Pons (tissue), 1 donor: ENCODE data around the gene UBXN2A.
A peak's percentile ranks its signal among the peaks of the same experiment; 100 is the strongest.
"Not testable (repeated sequence)": the region's sequence is repeated elsewhere in the genome, so short reads cannot be mapped to it uniquely, and the experiment has no call there.

Experiments
- DNase-seq: peaks from one replicate; pipeline ENCODE4 v3.0.0-alpha.2; 2016; ENCODE audit warnings: low spot score

The UBXN2A gene

DNA sequence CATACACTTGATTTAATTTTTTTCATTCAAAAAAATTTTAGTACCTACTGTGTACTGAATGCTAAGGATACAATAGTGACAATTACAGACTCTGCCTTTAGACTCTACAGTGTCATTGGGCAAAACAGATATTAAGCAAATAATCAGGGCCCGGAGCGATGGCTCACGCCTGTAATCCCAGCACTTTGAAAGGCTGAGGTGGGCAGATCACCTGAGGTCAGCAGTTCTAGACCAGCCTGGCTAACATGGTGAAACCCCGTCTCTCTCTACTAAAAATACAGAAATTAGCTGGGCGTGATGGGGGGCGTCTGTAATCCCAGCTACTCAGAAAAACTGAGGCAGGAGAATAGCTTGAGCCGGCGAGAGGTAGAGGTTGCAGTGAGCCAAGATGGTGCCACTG, 1.4 kb downstream of the UBXN2A start:
- DNase-seq = no peak

DNA sequence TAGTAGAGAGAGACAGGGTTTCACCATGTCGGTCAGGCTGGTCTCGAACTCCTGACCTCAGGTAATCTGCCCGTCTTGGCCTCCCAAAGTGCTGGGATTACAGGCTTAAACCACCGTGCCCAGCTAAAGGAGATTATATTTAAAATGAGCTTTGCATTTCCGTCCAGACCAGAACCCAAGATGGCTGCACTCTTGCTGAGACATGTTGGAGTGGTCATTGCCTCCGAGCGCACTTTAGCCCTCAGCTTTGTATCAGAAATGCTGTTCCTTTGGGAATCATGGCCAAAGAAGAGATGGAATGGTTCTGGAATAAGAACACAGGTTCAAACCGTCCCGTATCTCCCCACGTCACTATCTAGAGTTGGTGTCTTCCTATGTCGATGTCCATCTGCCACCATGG, 3.4 kb downstream of the UBXN2A start:
- no peak for DNase-seq

DNA sequence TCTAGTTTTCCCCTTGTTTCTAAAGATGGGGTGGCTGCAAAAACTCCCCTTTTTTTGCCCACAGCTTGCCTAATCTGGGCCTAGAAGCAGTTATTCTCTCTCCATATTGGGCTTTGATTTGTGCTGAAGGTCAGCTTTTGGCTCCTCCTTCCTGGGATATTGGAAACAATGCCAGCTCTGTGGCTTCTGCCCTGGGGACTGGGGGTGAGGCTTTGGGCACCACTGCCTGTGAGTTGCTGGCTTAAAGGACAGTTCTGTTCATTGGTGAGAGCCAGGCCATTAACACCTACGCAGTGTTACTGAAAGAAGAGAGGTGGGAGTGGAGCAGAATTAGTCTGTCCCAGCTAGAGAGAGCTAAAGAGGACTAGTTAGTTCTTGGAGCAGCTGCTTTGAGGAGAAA, 4.3 kb downstream of the UBXN2A start:
- DNase-seq = peak; percentile 77

DNA sequence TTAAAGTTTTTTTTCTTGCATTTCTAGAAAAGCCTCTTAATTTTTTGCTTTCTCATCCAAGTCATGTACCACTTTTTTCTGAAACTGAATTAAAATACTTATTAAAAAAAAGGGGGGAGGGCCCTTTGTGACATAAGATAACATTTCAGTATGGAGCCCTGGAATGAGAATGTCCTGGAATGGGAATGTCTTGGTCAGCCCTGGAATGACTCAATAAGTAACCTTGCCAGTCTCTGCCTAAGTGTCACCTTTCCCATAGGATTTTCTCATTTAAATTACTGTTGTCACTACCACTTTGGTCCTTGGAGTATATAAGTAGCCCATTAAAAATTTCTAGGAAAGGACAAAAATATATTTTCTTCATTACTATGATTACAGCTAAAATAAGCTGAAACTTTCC, 4.7 kb downstream of the UBXN2A start:
- no peak for DNase-seq

DNA sequence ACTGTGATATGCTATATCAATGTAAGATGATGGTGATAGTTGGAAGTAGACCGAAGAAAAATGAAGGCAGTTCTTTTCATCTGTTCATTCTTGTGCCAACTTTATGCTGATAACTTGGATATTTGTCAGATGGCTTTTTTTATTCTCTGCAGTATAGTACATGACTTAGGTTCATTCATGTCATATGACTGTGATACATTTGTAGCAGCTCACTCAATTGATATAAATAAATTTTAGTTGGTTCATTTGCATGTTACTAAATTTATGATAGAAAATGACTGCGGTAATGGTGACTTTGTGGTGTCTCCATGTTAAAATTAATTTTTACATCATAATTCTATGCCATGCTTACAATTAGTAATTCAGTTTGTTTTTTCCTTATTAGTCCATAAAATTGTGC, 7.1 kb downstream of the UBXN2A start:
- DNase-seq = no peak

DNA sequence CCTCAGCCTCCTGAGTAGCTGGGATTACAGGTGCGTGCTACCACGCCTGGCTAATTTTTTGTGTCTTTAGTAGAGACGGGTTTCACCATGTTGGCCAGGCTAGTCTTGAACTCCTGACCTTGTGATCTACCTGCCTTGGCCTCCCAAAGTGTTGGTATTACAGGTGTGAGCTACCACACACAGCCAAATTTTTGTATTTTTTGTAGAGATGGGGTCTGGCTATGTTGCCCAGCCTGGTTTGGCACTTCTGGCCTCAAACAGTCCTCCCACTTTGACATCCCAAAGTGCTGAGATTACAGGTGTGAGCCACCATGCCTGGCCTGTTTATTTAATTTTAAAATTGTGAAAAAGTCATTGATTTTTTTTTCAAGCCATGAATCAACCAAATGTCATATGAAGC, 12.3 kb downstream of the UBXN2A start:
- DNase-seq = not testable (repeated sequence)

DNA sequence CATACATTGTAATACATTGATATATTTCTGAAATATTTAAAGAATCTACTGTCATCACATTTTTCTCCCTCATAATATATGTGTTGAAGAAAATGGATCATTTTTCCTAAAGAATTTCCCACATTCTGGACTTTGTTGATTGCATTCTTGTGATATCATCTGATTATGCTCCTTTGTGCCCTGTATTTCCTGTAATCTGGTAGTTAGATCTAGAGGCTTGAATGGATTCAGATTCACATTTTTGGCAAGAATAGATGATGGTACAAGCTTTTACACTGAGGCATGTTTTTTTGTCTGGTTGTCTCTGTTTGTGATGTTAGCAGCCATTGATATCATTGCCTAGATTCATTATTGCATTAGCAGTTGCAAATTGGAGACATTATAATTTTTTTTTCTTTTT, 13.4 kb downstream of the UBXN2A start:
- DNase-seq = no peak

DNA sequence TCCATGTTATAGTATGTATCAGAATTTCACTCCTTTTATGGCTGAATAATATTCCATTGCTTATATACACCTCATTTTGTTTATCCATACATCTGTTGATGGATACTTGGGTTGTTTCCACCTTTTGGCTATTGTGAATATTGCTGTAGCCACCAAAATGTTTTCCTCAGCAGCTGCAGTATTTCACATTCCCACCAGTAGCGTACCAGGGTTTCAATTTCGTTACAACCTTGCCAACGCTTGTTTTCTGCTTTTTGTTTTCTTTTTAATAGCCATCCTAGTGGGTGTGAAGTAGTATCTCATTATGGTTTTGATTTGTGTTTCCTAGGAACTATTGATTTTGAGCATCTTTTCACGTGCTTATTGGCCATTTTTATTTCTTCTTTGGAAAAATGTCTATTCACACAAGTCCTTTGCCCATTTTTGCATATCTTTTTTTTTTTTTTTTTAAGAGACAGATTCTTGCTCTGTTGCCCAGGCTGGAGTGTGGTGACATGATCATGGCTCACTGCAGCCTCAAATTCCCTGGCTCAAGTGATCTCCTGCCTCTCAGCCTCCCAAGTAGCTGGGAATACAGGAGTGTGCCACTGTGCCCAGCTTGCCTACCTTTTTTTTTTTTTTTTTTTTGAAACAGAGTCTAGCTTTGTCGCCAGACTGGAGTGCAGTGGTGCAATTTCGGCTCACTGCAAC, 14.2 kb downstream of the UBXN2A start:
- no peak for DNase-seq

DNA sequence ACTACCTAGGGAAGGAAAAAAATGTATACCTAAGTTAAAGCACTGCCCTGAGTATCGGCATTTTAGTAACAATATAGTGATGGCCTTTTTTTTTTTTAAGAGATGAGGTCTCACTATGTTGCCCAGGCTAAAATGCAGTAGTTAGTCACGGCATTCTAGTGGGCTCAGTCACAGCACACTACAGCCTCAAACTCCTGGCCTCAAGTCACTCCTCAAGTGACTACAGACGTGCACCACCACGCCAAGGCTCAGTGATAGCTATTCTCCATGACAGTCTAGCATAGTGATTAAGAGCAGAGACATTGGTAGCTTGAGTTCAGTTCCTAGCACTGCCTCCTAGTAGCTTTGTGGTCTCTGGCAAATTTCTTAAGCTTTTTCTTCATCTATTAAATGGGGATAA, 27.6 kb downstream of the UBXN2A start:
- no peak for DNase-seq

DNA sequence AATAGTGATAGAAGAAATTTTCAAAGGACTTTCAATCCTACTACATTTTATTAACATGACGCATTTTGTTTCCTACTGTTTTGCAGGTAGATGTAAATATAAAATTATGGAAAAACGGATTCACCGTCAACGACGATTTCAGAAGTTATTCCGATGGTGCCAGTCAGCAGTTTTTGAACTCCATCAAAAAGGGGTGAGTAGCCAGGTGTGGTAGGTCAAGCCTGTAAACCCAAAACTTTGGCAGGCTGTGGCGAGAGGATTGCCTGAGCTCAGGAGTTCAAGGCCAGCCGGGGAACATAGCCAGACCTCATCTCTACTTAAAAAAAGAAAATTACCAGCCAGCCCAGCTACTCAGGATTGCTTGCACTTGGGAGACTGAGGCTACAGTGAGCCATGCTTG, 36.6 kb downstream of the UBXN2A start:
- no peak for DNase-seq

DNA sequence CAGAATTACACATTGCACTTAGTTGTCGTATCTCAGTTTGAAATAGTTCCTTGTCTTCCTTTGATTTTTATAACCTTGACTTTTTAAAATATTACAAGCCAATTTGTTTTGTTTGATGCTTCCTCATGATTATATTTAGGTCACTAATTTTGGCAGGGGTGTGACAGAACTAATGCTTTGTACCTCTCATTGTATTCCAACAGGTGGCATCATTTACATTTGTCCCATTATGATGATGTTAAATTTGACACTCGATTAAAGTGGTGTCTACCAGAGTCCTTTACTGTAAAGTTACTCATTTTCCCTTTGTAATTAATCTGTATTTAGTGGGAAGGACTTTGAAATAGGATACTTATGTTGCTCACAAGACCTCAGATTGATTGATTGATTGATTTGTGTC, 48.1 kb downstream of the UBXN2A start:
- DNase-seq = no peak

DNA sequence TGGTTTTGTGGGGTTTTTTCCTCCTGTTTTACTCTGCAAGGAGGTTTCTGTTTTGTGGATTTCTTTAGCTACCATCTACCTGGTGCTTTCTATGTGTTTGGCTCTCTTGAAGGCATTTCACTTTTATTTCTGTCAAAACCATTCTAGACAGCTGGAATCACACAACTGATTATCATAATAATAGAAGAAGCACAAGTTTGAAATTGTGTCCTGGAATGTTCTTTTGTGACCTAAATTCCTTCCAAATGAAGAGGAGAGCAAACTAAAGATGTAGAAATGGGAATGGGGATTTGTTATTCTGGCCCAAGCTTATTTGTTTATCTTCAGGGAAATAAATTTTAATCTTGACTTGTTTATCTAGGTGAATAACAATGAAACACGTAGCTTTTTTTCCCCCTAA, 52.7 kb downstream of the UBXN2A start:
- no peak for DNase-seq

DNA sequence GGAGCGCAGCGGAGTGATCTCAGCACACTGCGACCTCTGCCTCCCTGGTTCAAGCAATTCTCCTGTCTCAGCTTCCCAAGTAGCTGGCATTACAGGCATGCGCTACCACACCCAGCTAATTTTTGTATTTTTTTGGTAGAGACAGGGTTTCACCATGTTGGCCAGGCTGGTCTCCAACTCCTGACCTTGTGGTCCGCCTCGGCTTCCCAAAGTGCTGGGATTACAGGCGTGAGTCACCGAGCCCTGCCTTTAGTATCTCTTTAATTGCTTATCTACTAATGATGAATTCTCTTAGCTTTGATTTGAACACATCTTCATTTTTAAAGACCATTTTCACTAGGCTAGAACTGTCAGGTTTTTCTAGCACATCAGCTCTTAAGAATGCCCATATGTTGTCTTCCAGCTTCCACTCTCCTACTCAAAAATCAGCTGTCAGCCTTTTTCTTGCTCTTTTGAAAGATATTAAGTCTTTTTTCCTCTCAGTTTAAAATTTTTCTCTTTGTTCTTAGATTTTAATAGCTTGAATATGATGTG, 53.5 kb downstream of the UBXN2A start:
- DNase-seq = no peak

DNA sequence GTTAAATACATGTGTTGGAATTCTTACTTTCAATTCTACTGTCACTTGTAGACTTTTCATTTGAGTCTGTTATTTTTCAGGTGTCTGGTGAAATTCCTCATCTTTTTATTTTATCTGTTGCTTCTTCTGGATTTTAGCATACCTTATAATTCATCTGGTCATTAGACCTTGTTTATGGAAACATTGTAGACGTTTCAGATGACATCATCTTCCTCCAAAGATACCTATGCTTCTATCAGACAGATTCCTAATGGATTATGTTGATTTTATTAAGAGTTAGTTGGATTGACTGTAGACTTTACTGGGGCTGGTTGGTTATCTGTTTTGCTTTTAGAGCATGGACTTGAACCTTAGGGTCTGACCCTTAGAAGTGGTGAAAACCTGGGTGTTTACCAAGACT, 54.3 kb downstream of the UBXN2A start:
- no peak for DNase-seq

DNA sequence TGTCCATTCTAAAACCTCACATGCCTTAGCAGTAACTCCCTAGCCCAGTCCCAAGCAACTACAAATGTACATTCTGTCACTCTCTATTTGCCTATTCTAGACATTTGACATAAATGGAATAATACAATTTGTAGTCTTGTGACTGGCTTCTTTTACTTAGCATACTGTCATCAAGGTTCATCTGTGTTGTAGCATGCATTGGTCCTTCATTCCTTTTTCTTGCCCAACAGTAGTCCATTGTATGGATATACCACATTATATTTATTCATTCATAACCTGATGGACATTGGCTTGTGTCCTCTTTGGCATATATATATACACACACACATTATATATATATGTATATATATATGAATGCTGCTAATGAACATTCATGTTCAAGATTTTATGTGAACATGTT, 67.4 kb downstream of the UBXN2A start:
- DNase-seq = no peak

DNA sequence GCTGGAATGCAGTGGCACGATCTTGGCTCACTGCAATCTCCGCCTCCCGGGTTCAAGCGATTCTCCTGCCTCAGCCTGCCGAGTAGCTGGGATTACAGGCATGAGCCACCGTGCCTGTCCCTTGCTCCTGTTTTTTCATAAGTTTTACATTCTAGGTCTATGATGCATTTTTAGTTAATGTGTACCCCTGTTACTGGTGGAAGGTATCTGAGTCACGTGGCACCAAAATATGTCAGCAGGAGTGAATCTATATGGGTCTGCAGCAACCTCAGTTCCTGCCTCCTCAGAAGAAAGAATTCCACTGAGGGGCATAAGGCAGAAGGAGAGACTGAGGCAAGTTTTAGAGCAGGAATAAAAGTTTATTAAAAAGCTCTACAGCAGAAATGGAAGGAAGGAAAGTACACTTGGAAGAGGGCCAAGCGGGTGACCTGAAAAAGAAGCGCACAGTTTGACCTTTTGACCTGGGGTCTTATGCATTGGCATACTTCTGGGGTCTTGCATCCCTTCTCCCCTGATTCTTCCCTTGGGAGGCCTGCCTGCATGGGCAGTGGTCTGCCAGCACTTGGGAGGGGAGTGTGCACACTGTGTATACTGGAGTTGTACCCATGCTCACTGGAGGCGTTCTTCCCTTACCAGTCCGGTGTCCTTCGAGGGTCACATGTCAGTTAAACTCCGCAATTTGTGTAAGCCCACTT, 68.6 kb downstream of the UBXN2A start:
- DNase-seq = no peak

DNA sequence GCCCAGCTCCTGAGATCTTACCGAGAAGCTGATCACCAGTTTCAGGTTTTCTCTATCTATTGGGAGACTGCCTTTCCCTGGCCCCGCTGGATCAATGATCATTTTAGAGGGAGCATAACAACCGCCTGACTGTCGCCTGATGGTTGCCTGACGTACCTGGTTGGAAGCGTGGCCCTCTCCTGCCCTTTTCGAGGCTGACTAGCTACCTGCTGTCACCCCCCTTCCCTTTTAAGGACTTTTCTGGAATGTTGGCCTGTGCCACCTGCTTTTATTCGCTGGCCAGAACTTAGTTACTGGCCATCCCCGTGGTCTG, 69.1 kb downstream of the UBXN2A start:
- no peak for DNase-seq

DNA sequence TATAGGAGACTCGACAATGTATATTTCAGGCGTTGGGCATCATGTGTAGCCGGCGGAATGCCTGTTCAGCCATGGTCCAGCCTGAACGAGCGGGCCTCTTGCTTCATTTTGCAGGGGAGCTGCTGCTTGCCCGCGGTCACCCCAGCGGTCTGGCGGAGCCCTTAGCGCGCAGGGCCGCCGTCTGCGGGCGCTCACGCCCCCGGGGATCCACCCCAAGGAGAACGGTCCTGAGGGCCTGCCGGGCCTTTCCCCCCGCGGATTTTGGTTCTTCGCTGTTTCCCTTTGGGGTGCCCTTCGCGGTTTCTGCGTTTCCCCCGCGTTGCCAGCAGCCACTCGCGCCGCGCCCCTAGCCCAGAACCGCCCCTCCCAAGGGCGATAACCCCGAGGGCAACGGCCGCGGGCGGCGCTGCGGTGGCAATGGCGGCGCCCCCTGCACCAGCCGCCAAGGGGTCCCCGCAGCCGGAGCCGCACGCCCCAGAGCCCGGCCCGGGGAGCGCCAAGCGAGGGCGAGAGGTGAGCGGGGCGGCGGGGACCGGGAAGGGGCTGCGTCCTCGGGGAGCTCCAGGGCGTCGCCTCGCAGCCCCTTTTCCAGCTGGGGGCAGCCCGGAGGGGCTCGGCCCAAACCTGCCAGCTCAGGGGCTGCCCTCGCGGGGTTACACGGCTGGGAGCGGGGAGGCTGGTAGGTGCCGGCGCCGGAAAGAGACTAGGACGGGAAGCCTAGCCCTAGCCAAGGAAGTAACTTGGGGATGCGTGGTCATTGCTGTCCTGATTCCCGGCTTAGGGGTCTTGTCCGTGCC, 69.6 kb downstream of the UBXN2A start, which contains the start of gene MFSD2B:
Gene MFSD2B (plus strand): TSS at position 406 of the 797 bp plus-strand sequence. CDS start 12 bp downstream, at position 418.
- DNase-seq = no peak

DNA sequence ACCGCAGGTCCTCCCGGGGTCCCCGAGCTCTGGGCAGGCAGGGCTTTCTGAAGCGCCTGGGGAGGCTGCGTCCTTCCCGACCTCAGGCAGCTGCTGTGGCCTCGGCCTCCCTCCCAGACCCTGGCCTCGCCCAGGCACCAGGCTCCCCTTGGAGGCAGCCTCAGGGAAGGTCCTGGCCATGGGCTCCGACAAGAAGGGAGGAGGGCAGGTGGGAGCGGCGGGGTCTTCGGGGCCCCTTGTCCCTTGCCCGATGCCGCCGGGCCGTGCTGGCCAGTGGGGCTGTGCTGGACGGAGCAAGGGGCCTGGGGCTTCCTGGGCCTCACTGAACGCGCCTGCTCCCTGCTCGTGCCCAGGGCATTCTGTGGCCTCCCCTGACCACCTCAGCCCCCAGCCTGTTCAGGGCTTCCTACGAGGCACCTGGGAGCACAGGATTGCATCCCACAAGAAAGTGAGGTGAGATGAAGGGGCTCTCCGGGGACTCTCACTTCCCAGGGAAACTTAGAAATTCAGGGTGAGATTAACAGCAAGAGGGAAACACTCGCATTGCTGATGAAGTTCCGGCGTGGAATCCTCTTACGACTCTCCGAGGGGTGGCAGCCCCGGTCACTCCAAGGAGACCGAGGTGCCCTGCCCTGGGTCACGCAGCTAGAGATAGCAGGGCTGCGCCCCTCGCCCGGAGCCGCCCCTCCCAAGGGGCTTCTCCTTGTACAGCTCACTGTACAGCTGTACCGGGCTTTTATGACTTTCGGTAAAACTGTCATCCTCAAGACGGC, 70.4 kb downstream of the UBXN2A start:
- DNase-seq = no peak

DNA sequence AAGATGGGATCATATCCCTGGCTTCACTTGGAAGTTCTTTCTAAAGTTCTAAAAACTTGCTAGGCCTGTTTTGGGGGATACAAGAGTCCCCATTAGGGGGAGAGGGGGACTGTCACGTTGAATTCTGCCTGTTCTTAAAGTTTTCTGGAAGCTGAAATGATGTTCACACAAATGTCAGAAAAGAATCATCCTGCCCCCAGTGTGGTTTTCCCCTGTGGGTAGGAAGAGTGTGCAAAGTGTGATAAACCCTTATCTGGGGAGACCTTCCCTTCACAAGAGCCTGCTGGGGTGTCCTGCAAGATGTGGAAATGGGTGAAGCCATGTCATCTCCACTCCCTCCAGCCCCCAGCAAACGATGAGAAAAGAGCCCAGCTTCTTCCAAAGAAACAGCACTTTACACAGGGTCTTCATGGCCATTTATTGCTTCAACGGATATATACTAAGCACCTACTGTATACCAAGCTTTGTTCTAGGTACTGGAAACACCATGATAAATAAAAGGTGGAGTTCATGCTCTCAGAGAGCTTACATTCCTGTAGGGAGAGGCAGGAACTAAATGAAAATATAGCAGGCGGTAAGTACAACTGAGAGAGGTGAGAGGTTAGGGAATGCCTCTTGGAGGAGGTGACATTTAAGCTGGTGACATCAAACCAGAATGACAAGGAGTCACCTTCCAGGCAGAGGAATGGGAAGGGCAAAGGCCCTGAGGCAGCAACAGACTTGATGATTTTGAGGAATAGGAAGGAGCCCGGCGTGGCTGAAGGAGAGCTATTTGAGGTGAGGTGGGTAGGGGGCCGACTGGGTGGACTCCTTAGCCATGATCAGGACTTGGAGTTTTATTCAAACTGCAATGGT, 71.2 kb downstream of the UBXN2A start:
- no peak for DNase-seq

DNA sequence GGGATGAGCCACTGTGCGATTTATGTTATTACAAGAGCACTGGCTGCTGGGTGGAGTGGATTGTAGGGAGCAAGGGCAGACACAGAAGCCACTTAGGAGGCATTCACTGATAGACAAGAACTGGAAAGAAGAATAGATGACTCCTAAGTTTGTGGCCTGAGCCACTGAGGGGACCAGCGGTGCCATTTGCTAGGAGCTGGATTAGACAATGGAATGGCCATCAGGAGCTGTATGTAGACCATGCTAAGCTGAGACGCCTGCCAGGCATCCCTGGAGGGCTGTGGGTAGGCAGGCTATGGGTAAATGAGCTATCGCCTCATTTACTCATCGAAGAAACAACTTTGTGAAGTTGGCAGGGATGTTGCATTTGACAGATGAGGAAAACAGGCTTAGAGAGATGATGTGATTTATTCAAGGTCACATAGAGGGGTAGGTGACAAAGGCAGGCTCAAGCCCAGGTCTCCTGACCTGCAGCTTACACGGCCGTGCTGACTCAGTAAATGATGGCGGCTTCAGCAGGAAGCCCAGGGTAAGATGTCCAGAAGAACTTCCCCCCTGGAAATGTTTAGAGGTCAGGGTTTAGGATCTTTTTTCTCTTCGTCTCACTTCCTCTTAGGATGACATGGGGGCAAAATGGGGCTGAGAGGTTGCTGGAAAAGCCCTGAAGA, 72.4 kb downstream of the UBXN2A start:
- no peak for DNase-seq
